OCI-LY7 (cell line): ENCODE data around the gene PLCE1. TPM values are rescaled to one million over a fixed set of nuclear protein-coding genes. Genes with fewer than 3 reads are reported as not detected.

Source experiments
- BruUV-seq: library from RNA; stranded (reverse); fragments of 400-500 nt; replicated peaks from 2 replicates; lab custom pipeline; 2021; lab: Mats Ljungman, UMichigan
- CTCF ChIA-PET: fragments of 300-600 bp; sonication (Branson Sonifier 250); formaldehyde crosslinking; loops from one replicate; lab custom pipeline; 2022; ENCODE audit warnings: antibody characterized with exemption; ENCODE audit not compliant: unreplicated experiment; lab: Charles Lee
- POLR2A ChIA-PET: fragments of 300-600 bp; sonication (Branson Sonifier 250); formaldehyde crosslinking; loops from one replicate; lab custom pipeline; 2022; ENCODE audit warnings: antibody characterized with exemption; lab: Charles Lee
- DNase-seq: peaks from one replicate; pipeline ENCODE4 v3.0.0-alpha.2; 2015; ENCODE audit warnings: low spot score
- H2AFZ ChIP-seq: fragments of 200-600 bp; sonication (generic), shearing (Covaris generic); 2 replicates; pipeline ENCODE4 v1.6.1; 2014; ENCODE audit warnings: mild to moderate bottlenecking, antibody characterized with exemption, low read length, moderate library complexity
- H3K27ac ChIP-seq: fragments of 200-600 bp; sonication (generic); 2 replicates; pipeline ENCODE4 v1.5.1; 2014; ENCODE audit warnings: mixed run types, low read depth, mild to moderate bottlenecking, moderate library complexity, low read length, inconsistent platforms; ENCODE audit not compliant: poor library complexity, severe bottlenecking
- H3K36me3 ChIP-seq: fragments of 200-600 bp; sonication (generic); 2 replicates; pipeline ENCODE4 v1.6.1; 2014; ENCODE audit warnings: mild to moderate bottlenecking, antibody characterized with exemption, low read length, moderate library complexity, mixed read lengths; ENCODE audit not compliant: insufficient read depth
- H3K4me1 ChIP-seq: fragments of 200-600 bp; sonication (generic); 2 replicates; pipeline ENCODE4 v1.5.1; 2014; ENCODE audit warnings: mild to moderate bottlenecking, low read length; ENCODE audit not compliant: insufficient read depth, poor library complexity, severe bottlenecking
- H3K4me2 ChIP-seq: fragments of 200-600 bp; sonication (generic); 2 replicates; pipeline ENCODE4 v1.6.1; 2014; ENCODE audit warnings: mild to moderate bottlenecking, low read length
- H3K4me3 ChIP-seq: fragments of 200-600 bp; sonication (generic); 2 replicates; pipeline ENCODE4 v1.5.1; 2014; ENCODE audit warnings: mild to moderate bottlenecking, low read depth, low read length; ENCODE audit not compliant: poor library complexity, severe bottlenecking
- H3K79me2 ChIP-seq: fragments of 200-600 bp; sonication (generic); 2 replicates; pipeline ENCODE4 v1.6.1; 2016; ENCODE audit warnings: low read depth, mild to moderate bottlenecking, low read length, moderate library complexity, mixed read lengths; ENCODE audit not compliant: insufficient read depth
- H3K9me2 ChIP-seq: fragments of 200-600 bp; sonication (generic); 2 replicates; pipeline ENCODE4 v1.6.1; 2016; ENCODE audit warnings: mild to moderate bottlenecking, low read length, mixed read lengths; ENCODE audit not compliant: insufficient read depth
- H3K9me3 ChIP-seq: fragments of 200-600 bp; sonication (generic); 2 replicates; pipeline ENCODE4 v1.6.1; 2014; ENCODE audit warnings: mild to moderate bottlenecking, mixed run types, low read length, mixed read lengths
- H4K20me1 ChIP-seq: fragments of 200-600 bp; sonication (generic); 2 replicates; pipeline ENCODE4 v1.6.1; 2014; ENCODE audit warnings: mild to moderate bottlenecking, antibody characterized with exemption, low read length, moderate library complexity, mixed read lengths; ENCODE audit not compliant: insufficient read depth
- CTCF ChIP-seq: fragments of 200-600 bp; sonication (generic); conservative IDR thresholded peaks from 2 replicates; pipeline ENCODE4 v1.5.1; 2014; ENCODE audit warnings: mild to moderate bottlenecking, antibody characterized with exemption, low read length, moderate library complexity, mixed read lengths
- EZH2phosphoT487 ChIP-seq: fragments of 200-600 bp; sonication (generic); IDR thresholded peaks from 2 replicates; pipeline ENCODE4 v1.6.1; 2018; ENCODE audit warnings: low read depth, borderline replicate concordance, mild to moderate bottlenecking, mixed run types, antibody characterized with exemption, low read length, moderate library complexity, mixed read lengths
- intact Hi-C: fragments of 100-400 bp; cut with micrococcal nuclease; formaldehyde crosslinking; loops from one replicate; pipeline ENCODE4 v1.10.0; 2022; ENCODE audit not compliant: unreplicated experiment
- total RNA-seq, 2 experiments: library from RNA; depleted of rRNA in 1 of 2; stranded (reverse); fragments of >200 nt in 1 of 2; shearing (Covaris generic) in 1 of 2; gene quantifications; 2 replicates each; pipeline ENCODE4 v1.2.3, GENCODE V29; 2014 to 2022

Gene PLCE1
- total RNA-seq, 2 experiments from 2014 or later = 0.06 TPM; not detected in 1

DNA sequence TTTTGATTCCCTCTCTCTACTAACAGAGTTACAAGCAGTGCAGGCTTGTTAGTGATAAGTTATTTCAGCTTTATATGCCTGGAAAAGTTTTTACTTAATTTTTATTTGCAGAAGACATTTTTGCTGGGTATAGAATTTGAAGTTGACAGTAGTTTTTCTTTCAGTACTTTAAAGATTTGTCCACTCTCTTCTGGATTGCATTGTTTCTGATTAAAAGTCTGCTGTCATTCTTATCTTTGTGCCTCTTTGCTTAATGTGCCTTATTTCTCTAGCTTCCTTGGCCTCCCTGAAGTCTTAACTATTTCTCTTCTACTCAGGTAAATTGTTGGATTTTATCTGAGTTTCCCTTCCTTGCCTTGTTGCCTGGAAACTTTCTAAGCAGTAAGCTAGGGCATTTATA lies 36.2 kb downstream of the PLCE1 start:
- CTCF ChIA-PET = no interaction called here
- BruUV-seq = no TSS peak
- no peak for DNase-seq
- Histone ChIP-seq H3K4me2 (no peak overlapping the region), H2AFZ (no peak overlapping the region), H4K20me1 (no peaks in the 10 kb centered on the region), H3K9me2 (no peaks in the 10 kb centered on the region), H3K4me3 (no peak overlapping the region), H3K4me1 (no peaks in the 10 kb centered on the region), H3K27ac (no peak overlapping the region), H3K9me3 (peaks cover 11% of the 10 kb centered on the region; the same call in 1 of the 2 replicates), H3K36me3 (no peaks in the 10 kb centered on the region), H3K79me2 (no peaks in the 10 kb centered on the region)
- TF ChIP-seq EZH2phosphoT487 = no peak
- no peak for TF ChIP-seq CTCF
- POLR2A ChIA-PET = no interaction called here
- intact Hi-C loops = no loop called here

DNA sequence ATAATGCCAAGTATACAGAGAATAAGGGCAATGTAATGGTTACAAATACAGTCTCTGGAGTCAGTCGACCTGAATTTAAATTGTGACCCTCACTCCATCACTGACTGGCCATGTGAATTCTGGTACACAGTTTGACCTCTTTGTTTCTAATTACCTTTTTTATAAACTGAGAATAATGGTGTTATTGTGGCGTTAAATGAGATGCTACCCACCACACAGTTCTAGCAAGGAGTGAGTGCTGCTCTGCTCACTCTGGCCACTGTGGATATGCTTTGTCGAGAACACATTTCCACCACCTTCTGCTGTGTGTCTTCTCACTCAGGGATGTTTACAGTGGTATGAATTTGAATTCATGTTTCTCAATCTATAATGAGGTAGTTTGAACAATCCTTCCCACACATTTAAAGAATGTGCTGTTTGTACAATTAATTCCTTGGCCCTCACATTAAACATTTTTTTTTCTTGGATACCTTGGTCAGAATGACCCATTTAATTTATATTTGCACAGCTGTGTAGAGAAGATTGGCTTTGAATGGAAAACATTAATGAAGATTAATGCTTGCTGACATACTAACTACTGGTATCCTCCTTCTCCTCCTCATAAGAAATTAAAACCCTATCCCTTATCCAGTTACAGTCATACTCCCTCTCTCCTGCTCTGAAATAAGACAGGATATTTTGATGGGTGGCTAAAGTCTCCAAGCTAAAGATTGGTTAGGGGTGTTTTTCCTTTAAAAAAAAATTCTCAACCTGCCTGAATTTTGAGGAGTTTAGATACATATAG lies 42.4 kb downstream of the PLCE1 start:
- POLR2A ChIA-PET = interaction anchor here (0.9 kb wide), 1 partner anchor 20 kb away, joined by 3 read pairs; no protein-coding TSS in a partner anchor
- no TSS peak for BruUV-seq
- H3K9me2 ChIP-seq = no peaks in the 10 kb centered on the region

More for the DNA sequence above, 42.4 kb downstream of the PLCE1 start:
- CTCF ChIA-PET = no interaction called here
- Histone ChIP-seq H3K79me2 (no peaks in the 10 kb centered on the region), H3K4me3 (no peak overlapping the region), H4K20me1 (no peaks in the 10 kb centered on the region), H3K27ac (no peak overlapping the region), H3K9me3 (no peaks in the 10 kb centered on the region), H2AFZ (no peak overlapping the region), H3K4me1 (no peaks in the 10 kb centered on the region), H3K4me2 (no peak overlapping the region), H3K36me3 (no peaks in the 10 kb centered on the region)
- no peak for DNase-seq
- TF ChIP-seq EZH2phosphoT487 (no peak), CTCF (no peak)
- intact Hi-C loops = no loop called here
